GM18502 (cell line): ENCODE results near the gene FRY.

Source experiments
- ATAC-seq: cut with Tn5 transposase; IDR thresholded peaks from one replicate; pipeline ENCODE4 v1.9.1; 2021; ENCODE audit warnings: mild to moderate bottlenecking; ENCODE audit not compliant: unreplicated experiment, poor library complexity

FRY gene

DNA sequence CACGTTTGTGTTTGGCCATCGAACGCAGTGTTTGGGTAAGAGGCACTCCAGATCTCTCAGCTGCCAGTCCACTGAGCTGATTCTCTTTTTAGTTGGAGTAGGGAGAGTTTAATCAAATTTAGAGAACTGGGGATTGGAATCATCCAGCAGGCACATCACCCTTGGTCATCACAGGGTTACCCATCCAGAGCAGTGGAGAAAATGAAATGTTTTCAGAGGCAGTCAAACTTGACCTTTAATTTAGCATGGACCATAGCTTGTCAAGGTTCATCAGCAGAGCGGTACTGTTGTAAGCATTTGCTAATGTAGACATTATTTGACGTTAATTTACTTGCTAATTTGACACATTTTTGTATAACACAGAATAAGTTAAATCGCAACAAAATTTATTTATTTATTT lies 18.4 kb upstream of the FRY start:
- ATAC-seq, result no peak

DNA sequence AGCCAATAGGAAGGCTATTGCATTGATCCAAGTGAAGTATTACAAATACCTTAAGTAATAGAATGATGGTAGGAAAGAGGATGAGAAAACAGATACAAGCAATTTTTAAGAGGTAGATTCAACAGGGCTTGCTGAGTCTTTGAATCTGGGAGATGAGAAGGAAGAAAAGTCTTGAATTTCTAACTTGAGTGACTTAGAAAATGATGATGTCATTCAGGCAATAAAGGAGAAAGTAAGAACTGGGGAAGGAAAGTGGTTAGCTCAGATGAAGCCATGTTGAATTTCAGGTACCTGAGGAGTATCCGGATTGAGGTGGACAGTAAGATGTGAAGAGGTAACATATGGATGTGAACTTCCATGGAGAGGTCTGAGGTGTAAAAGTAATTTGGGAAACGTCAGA lies 15.5 kb upstream of the FRY start:
- no peak for ATAC-seq

DNA sequence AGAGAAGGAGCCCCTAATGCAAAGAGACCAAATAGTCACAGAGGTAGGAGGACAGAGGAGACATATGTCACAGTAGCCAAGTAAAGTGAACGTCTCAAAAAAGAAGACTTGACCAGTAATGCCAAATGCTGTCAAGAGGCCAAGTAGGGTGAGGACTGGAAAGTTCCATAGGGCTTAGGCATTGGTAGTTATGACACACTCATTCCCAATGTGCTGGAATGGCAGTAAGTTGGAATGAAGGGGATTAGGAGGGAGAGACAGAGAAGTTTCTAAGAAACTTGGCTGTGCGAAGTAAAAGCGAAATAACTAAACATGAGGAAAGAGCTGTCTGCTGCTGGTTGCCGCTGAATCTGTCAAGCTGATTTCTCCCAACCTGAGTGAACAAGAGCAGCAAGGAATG lies 14.9 kb upstream of the FRY start:
- no peak for ATAC-seq

DNA sequence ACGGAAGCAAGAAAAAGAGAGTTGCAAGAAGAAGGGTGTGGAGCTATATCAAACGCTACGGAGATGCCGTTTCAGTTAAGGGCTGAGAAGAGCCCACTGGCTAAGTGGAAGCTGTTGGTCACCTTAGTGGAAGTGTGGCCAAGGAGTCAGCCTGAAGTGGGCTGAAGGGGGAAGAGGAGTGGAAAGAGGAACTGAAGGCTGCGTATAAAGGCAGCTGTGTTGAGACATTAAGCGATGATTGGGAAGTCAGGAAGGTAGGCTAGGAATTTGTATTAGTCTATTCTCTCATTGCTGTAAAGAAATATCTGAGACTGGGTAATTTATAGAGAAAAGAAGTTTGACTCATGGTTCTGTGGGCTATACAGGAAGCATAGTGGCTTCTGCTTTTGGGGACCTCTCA lies 14.1 kb upstream of the FRY start:
- ATAC-seq, result no peak

DNA sequence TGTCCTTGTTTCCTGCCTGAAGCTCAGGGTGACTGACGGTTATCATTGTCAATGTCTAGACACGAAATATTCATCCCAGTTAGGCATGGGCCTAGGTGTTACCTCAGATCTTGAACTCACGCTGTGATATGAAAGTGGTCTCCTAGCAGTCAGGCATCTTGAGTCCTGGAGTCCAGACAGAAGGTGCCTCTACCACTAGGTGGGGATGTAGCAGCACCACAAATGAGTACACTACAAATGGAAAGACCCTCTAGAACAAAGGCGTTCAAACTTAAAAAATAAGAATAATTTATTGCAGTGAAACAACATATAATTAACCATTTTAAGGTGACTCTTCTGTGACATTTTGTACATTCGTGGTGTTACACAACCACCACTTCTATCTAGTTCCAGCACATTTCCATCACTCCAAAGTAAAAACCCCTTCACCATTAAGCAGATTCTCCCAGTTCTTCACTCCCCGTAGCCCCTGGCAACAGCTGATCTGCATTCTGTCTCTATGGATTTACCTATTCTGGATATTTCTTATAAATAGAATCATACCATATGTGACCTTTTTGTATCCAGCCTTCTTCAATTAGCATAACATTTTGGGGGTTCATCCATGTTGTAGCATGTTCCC lies 11.9 kb upstream of the FRY start:
- peak; percentile 81 for ATAC-seq

DNA sequence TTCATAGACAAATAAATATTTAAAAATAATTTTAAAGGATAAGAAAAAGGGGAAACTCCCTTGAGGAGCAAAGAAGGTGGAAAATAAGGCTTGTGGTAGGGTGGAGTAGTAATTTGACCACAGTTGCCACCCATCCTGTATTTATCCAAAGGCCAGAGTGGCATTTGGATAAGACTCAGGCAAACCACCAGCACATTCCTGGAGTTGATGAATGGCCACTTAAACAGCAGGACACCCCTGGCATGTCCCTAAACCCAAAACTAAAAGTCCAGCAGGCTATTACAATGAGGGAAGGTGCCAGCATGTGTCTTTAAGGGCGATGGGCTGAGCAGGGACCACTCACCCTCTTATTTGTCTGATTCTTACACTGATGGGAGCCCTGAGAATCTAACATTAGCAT lies 9.8 kb upstream of the FRY start:
- ATAC-seq, result no peak

DNA sequence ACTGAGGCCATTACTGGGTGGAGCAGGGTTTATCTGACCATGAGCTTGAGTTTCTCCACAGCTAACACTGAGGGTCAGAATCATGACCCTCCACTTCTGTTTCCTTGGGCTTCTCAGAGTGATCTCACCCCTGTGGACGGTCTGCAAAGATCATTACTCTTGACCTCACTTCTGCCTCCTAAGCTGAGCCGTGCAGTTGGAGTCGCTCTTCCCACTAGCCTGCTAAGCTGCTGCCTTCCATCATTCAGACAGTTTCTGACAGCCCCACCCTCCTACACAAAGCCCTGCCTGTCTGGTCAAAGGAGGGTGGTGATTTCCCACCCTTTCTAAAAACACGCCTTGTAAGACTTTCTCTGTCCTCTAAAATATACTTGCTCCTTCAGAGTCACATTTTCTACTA lies 9.3 kb upstream of the FRY start:
- ATAC-seq, result no peak

DNA sequence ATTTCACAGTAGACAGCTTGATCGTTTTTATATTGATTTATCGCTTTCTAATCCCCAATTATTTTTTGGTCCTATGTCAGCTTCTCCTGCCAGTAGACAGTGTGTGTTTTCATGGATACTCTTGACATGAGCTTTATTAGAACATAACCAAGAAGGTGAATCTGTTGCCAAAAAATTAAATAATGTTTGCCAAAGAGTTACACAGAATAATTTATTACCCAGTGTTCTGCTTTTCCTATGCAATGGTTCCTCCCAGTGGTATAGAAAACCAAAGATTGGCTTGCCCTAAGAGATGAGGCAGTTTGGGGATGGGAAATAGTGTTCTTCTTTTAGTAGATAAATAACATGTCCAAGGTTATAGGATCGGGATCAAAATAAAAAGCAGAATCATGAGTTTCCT lies 8.5 kb upstream of the FRY start:
- ATAC-seq, result no peak

DNA sequence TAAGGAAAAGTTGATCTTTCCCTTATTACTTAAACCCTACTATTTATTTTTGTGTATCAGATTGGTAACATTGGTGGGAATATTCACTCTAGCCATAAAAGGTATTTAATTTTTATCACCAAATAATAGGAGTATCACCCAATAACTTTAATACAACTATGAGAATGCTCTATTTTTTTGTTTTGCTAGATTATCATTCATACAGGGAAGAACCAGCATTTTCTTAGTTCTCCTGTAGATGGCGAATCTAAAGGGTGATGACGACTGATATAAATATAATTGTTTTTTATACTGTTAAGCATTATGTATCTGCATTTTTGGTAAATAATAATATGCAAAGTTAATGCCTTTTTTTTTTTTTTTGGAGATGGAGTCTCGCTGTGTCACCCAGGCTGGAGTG lies 7.9 kb upstream of the FRY start:
- ATAC-seq, result no peak

DNA sequence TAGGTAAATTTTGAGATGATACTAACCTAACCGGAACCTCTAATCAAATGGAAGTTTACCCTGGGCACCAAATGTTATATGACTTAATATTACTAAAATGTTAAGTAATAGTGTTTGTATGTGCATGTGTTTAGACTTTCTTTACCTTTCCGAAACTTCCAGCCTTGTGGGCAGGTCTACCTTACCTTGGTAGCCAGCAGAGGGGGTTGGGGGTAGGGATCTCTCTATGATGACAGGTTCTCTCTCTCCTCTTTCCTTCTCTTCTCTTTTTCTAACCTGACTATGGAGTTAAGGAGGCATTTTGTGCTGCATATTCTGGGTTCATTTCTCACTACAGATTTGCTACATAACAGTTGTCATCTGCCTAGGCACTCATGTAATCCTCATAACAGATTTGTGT lies 6.8 kb upstream of the FRY start:
- ATAC-seq, result no peak

DNA sequence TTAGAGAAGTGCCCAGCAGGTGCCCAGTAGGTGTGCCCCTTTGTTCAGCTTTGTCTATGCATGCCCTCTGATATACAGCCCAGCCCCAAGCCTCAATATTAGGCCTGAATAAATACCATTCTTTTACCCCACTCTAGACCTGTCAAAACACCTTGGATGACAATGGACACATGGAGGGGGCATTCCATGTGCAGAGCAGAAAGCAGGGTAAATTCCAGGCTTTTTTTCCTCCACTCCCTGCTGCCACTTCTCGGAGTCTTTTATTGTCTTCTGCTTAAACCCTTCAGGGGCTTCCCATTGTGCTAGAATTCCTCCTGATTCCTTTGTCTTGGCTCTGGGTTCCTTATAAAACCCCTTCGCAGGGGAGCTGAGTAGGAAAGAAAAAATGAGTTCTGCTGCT lies 5.8 kb upstream of the FRY start:
- ATAC-seq, result no peak

DNA sequence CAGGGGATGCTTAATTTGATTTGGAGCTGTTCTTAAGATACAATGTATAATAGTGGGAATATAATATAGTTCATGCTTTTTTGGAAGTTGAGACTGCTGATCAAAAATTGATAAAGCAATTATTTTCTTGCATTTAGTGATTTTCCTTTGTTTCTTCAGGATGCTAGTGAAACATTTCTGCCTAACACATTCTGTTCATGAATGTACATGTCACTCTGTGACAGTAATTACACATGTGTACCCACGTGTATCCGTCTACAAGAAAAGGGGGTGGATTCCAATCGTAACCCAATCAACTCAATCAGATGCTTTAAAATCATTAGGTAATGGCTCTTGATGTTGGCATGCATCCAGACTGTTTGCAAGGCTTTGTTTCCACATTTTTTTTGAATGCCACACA lies 5.0 kb upstream of the FRY start:
- ATAC-seq, result no peak

DNA sequence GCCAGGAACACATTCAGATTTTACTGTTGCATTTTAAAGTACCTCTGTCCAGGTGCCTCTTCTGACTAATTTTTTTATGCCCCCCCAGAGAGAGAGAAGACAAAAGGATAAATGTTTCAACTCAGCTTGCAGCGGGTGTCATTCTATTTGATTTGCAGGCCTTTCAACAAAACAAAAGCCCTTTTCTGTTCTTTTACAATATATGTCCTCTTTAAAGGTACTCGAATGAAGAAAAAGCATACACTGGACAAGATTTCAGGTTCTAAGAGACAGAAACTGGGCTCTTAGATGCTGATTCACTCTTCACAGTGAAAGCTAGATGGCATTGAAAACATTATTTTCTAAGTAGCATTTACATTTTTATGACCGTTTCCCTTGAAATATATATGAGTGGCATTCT lies 2.9 kb upstream of the FRY start:
- no peak for ATAC-seq

DNA sequence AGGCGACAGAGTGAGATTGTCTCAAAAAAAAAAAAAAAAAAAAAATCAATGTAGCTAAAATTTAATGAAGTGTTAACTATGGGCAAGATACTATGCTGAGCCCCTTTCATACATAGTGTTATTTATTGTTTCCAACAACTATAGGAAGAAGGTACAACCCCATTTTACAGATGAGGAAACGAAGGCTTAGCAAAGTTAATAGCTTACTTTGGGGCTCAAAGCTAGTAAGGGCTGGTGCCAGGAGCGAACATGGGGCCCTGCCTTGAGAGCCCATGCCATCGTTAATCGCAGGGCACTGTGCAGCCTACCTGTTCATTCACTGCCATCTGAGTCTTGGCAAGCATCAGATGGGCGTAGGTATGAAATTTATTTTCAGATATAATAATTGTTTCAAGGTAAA lies 1.9 kb upstream of the FRY start:
- no peak for ATAC-seq

DNA sequence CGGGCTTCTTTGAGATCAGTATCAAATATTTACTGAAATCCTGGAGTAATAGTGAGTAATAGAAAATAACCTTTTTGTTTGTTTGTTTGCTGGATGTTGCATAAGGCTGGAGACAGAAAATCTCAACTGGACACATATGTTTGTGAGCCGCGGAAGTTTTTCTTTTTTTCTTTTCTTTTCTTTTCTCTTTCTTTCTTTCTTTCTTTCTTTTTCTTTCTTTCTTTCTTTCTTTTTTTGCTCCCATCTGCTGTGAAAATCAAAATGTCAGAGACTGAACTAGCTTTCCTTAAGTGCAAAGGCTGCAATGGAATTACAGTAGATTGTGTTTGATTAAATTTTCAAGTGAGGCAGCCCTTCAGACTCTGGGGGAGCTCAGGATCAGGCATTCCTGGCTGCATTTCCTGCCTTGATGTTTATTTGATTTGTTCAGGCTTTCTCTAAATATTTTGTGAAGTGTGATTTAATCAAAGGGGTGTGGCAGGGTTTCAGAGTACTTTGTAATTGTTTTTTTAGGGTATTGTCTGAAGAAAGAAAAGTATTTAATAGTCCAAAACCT lies 319 bp downstream of the FRY start:
- no peak for ATAC-seq

DNA sequence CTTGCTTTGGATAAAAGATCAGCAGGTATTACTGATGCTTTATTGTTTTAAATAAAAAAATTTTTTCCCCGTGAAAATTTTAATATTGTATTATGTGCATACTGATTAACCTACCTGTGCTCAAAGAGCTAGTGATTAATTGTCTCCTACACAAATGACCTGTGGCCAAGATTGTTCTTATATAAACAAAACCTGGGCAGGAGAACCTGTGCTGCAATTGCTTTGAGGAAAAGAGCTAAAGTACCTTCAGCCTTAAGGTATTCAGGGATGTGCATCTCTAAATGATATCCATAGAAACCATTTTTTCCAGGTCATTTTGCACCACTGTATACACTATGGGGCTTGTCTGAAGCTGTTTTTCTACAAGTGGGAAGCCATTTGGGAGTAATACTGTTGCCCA lies 1.2 kb downstream of the FRY start:
- no peak for ATAC-seq

DNA sequence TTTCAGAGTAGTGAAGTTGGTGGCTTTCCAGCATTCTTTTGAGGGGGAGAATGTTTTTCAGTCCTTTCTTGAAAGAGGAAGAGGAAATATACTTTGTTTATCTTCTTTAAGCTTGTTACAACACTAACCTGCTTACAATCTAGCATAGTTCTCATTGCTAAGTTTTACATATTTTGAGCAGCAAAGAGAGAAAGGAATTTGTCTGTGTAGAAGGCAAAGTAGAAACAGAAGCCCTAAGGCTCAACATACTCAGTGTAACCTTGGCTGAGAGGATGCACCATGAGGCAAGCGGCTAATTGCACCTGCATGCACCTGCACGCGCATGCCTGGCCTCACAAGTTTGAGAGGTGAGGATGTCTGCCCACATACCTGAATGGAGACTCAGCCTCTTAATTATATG lies 2.2 kb downstream of the FRY start:
- no peak for ATAC-seq

DNA sequence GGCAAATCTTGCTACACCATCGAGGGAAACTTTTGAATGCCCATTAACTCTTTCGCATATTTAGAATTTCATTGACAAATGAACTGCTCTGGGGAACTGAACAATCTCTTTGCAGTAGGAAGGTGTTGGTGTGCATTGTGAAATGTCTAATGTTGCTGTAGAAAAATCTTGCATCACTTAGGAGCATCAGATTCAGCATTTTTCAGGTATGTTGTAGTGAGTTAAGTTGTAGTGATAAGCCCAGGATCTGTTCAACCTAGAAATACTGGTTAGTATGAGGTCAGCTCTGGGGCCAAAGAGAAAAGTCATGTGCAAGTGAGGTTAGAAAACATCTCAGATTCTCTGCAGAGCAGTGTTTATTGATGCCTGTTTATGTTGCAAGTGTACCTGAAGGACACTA lies 4.1 kb downstream of the FRY start:
- no peak for ATAC-seq

DNA sequence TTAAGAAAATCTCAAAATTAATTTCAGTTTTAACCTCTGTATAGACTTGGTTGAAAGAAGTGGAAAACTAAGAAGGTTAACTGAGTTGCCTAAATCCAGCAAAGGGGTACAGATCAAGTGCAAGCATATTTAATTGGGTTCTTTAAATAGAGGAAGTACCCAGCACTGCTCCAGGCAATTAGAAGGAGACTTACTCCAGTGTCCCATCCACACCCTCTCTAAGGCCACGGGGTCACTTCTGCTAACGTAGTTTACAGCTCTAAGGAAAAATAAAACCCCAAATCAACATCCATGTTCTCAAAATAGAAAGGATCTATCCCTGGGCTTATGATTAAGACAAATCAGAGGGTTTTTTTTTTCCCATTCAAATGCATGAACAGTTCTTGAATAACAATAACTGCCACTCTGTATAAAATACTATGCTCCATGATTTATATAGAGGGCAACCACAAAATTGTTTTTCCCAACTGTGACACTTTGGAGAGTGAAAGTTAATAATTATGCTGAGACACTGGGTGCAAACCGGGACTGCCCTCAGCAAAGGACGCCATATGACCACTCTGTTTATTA lies 4.6 kb downstream of the FRY start:
- ATAC-seq, result no peak

DNA sequence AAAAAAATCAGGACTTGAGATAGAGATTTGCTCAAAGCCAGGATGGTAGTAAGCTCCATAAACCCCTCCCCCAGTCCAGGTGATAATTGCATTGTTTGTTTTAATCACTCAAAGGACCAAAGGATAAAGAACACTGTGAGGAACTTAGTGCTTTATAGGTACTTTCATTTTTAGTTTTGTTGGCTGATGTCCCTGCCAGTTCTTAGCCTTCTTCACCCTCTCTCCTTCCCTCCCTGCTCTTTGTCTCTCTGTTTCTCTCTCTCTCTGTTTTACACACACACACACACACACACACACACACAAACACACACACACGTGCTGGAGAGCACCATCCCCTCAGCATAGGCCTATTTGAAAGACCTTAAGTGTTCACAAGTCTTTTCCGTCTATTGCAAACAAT lies 5.2 kb downstream of the FRY start:
- no peak for ATAC-seq

DNA sequence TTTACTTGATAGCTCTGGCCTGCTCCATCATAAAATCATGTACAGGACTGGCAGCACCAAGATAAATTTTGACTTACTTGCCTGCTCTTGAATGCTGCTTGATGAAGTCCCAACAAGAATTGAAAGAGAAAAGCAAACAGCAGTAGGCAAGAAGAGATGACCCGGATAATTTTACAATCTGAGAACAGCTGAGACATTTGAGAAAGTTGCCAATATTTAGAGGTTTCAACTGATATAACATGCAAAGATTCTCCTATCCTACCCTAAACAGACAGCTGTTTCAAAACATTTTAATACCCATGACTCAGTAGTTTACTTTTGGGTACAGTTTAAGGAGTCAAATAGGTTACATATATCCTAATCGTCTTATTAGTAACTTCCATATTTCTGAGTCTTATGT lies 5.9 kb downstream of the FRY start:
- ATAC-seq, result no peak

DNA sequence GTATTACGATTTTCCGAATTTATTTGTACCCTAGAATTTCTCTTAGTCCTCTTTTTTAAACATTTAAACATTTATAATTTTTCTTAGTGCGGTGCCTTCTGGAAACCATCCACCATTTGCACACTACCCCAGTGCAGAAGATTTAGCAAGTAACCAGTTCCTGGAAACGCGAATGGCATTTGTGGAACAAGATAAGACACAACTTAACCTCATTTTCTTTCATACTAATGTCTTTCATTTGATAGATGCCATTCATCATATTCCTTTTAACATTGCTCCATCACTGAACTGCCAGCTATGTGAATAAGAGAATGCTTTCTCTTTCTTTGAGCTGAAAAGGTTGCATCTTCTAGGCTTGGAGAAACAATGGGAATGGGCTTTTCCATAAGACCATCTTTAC lies 6.8 kb downstream of the FRY start:
- no peak for ATAC-seq

DNA sequence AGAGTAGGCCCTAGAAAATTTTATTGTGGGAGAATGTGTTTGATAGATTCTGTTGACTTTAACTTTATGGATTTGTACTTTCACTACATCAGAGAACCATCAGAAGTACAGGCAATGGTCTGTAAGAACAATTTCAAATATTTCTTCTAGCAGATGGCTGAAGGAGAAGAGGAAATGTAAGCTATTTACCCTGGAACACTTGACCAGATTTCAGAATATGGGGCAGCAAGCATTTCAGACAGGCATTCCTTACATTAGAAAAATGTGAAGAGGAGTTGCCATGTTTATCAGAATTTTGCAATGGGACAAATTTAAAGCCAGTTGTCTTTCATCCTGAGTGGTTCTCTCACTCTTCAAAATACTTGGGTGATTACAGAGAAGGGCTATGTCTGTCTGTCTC lies 7.5 kb downstream of the FRY start:
- no peak for ATAC-seq
